HG02981 (cell line): ENCODE measurements around the gene POLE3.
"Not testable (repeated sequence)": the region's sequence is repeated elsewhere in the genome, so short reads cannot be mapped to it uniquely, and the experiment has no call there.

Source experiments
- ATAC-seq: cut with Tn5 transposase; IDR thresholded peaks from one replicate; pipeline ENCODE4 v1.9.1; 2021; ENCODE audit warnings: mild to moderate bottlenecking, moderate library complexity; ENCODE audit not compliant: unreplicated experiment

POLE3 gene, protein sequence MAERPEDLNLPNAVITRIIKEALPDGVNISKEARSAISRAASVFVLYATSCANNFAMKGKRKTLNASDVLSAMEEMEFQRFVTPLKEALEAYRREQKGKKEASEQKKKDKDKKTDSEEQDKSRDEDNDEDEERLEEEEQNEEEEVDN

GRCh38 chr9:113410207-113410864 lies at the start of gene POLE3, which contains the start of gene C9orf43:
Gene POLE3 (minus strand): TSS chr9:113410675. CDS start chr9:113410293, 382 bp downstream.
Gene C9orf43 (plus strand): TSS chr9:113410747. CDS start chr9:113413494, 2,747 bp downstream.
- ATAC-seq = peak; percentile 91

DNA sequence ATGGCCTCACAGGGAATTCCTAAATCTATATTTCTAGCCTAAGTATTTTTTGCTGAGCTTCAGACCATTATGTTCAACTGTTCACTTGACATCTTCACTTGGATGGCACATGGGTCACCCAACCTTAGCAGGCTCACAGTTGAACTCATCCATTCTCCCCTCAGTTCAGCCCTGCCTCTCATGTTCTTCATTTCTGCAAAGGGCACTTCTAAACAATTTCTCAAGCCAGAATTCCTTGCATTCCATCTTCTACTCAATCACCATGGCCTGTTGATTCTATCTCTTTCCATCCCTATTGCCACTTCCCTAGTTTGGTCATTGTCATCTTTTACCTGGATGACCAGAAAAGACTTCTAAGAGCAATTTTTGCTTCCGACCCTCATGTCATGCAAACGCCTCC lies 45.8 kb upstream of the POLE3 start:
- ATAC-seq = no peak

DNA sequence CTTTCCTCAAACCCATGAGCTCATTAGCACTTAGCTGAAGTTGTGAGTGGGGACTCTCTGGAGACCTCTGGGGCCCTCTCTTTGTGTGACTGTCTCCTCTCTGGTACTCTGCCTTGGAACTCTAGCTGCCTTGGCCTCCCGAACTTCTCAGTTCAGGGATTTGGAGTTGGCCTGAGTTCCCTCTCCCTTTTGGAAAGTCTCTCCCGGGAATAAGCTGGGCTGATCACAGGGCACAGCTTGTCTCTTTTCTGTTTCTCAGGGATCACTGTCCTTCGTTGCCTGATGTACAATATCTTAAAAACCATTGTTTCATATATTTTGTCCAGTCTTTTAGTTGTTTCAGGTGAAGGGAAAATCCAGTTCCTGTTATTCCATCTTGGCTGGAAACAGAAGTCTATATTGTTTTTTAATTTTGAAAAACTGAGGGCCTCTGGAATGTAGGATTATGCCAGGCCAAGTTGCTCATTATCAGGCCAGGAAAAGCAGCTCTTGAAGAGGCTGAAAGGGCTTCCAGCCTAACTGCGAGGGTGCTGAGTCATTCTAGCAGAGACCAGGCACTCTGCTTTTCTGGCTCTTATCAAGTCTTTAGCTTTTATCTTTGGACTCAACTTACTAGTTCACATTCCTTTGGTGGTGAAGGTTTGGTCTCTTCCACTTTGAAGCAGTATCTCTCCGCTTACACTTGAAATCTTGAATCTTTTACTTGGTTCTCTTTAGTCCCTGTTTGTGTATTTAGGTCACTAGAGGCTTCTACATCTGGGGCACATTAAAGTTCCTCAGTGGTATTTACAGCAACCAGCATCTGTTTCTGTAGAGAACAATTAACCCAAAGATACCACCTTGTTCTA lies 44.7 kb upstream of the POLE3 start:
- no peak for ATAC-seq

GRCh38 chr9:113452113-113452605 lies 41.7 kb upstream of the POLE3 start:
- no peak for ATAC-seq

- no peak for ATAC-seq
These were observed 38.9 kb upstream of the POLE3 start for GRCh38 chr9:113449376-113449775.

DNA sequence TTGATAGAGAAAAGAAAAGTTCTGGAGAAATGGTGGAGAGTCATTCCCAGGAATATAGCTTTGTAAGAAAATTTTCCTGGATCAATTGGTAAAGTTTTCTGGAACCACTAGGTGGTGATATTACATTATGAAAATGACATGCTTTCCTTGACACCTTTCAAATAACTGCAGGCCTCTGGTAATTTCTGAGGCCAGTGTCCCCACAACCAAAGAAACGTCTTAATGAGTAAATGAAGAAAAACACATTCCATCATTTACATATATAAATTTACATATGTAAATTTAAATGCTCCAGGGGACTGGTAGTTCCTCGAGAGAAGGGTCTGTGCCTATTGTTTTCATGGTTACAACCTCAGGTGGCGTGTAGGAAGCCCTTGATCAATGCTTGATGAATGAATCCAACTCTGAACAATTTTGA lies 35.9 kb upstream of the POLE3 start:
- ATAC-seq = no peak

DNA sequence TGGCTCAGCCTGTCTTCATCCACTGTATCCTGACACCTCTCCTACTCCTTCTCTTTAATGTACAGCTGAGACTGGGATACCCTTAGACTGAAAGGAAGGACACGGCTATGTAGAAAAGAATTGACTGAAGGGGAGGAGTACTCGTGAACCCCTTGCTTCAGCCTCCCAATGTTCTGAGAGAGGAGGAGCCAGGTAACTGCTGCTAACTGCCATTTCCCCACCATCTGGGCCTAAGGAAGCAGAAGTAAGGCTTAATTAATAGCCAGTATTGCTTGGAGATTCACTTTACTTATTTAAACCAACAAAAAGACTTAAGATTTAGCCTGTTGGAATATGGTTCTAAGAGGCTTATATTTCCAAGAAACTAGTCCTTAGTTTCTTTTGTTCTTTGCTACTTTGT lies 34.3 kb upstream of the POLE3 start:
- no peak for ATAC-seq

DNA sequence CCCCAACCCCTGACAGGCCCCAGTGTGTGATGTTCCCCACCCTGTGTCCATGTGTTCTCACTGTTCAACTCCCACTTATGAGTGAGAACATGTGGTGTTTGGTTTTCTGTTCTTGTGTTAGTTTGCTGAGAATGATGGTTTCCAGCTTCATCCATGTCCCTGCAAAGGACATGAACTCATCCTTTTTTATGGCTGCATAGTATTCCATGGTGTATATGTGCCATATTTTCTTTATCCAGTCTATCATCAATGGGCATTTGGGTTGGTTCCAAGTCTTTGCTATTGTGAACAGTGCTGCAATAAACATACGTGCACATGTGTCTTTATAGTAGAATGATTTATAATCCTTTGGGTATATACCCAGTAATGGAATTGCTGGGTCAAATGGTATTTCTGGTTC lies 27.2 kb upstream of the POLE3 start:
- ATAC-seq = not testable (repeated sequence)

DNA sequence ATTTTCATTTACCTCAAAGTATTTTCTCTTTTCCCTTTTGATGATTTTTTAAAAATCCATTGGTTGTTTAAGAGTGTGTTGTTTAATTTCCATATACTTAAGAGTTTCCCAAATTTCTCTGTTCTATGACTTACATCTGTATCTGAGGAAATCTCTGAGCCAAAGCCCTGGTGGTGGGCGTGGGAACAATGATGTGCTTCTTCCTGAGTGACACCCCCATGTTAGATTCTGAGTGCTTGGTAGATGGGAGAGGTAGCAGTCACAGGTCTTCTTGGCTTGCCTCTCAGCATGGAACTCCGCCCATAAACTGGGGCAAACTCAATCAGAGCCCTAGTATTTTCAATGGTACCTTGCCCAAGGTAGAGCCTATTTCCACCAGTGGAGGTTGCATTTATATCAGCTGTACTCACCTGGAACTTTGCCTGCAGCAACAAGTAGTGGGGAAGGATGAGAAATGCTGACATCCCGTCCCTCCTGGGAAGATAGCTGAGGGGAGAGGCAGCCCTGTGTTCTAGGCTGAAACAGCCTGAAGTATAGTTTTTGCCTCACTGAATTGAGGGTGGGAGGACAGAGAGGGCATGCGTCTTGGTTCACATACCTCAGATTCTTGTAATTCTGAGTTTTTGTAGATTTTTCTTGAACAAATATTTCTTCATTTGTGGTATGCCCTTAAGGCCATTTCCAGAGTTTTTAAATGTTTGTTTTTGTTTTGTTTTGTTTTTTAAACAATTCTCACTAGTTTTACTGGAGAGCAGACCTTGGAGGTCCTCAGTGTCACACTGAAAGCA lies 26.4 kb upstream of the POLE3 start:
- ATAC-seq = no peak

- ATAC-seq = no peak
These were observed 20.7 kb upstream of the POLE3 start for GRCh38 chr9:113431191-113431590.

GRCh38 chr9:113428062-113428615 lies 17.7 kb upstream of the POLE3 start:
- peak; percentile 68 for ATAC-seq

GRCh38 chr9:113427629-113428028 lies 17.2 kb upstream of the POLE3 start:
- no peak for ATAC-seq

GRCh38 chr9:113426701-113427100 lies 16.2 kb upstream of the POLE3 start:
- no peak for ATAC-seq

DNA sequence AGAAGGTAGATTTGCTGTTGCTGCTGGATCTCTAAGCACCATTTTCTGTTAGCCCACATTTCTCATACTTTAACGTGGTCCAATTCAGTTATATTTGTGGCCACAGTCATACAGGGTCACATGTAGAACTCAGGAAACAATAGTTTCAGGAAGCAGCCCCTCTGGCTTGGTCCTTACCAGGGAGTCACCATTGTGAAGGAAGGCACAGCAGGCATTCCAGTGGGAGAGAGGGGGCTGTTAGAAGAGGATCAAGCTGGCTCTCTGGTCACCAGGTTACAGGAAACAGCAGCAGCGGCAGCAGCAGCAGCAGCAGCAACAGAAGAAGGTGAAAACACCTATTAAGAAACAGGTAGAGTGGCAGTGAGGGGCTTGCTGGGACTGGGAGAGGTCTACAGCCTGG lies 14.6 kb upstream of the POLE3 start:
- no peak for ATAC-seq

GRCh38 chr9:113421726-113422125 lies 11.3 kb upstream of the POLE3 start:
- ATAC-seq = no peak

DNA sequence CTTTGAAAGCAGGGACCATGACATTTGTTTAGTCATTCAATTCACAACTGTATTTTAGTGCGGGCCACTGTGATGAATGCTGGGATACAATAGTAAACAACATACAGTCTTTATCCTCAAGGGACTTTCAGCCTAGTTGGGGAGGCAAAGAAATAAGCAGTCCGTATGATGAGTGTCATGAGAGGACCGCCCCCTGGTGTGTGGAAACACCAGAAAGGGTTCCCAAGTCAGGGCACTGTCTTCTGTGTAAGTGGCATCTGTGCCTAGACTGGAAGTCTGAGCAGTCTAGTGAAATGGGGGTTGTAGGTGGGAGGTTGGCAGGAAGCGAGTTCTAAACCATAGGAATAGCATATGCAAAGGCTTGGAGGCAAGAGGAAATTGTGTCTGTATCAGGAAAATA lies 6.9 kb upstream of the POLE3 start:
- ATAC-seq = no peak

GRCh38 chr9:113416149-113416721 lies 5.8 kb upstream of the POLE3 start:
- ATAC-seq = peak; percentile 96

GRCh38 chr9:113409883-113410206 lies 630 bp downstream of the POLE3 start:
- peak; percentile 1 for ATAC-seq

DNA sequence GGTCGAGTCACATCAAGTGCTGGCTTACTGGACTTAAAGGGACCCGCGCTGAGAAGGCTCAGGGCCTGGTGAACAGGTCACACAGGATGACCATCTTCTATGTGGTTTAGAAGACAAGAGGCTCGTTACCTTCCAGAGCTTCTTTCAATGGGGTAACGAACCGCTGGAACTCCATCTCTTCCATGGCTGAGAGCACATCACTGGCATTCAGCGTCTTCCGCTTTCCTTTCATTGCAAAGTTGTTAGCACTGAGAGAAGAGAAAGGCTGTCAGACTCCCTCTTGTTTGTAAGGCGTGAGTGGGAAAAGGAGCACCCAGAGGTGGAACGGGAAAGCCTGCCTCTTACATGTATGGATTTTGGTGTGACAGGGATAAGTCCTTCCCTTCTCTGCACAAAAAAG lies 994 bp downstream of the POLE3 start:
- ATAC-seq = no peak

GRCh38 chr9:113406873-113407511 lies 3.5 kb downstream of the POLE3 start:
- ATAC-seq = peak; percentile 33
